SU-DHL-6 (cell line): ENCODE data around the gene USP17L10.
"Not testable (repeated sequence)": the region's sequence is repeated elsewhere in the genome, so short reads cannot be mapped to it uniquely, and the experiment has no call there.

Source experiments
- H2AFZ ChIP-seq: fragments of 200-600 bp; sonication (generic); 2 replicates; pipeline ENCODE4 v1.6.1; 2014; ENCODE audit warnings: low read depth, mild to moderate bottlenecking, moderate library complexity, mixed read lengths, antibody characterized with exemption, low read length; ENCODE audit not compliant: severe bottlenecking
- H3F3A ChIP-seq: fragments of 200-600 bp; shearing (Covaris generic); 2 replicates; pipeline ENCODE4 v1.6.0; 2016; ENCODE audit warnings: antibody characterized with exemption, mild to moderate bottlenecking; ENCODE audit not compliant: insufficient read depth
- H3K27ac ChIP-seq: fragments of 200-600 bp; sonication (generic); 2 replicates; pipeline ENCODE4 v1.5.1; 2016; ENCODE audit warnings: low read depth, mild to moderate bottlenecking, low read length, moderate library complexity, mixed read lengths
- H3K27me3 ChIP-seq: fragments of 200-600 bp; sonication (generic), shearing (Covaris generic); 2 replicates; pipeline ENCODE4 v1.6.0; 2014; ENCODE audit warnings: mild to moderate bottlenecking, low read length
- H3K36me3 ChIP-seq: fragments of 200-600 bp; sonication (generic); 2 replicates; pipeline ENCODE4 v1.6.1; 2014; ENCODE audit warnings: mild to moderate bottlenecking, low read length, mixed read lengths
- H3K4me2 ChIP-seq: fragments of 300-600, 200-600 bp; shearing (Covaris generic), sonication (generic); 2 replicates; pipeline ENCODE4 v1.6.0; 2014; ENCODE audit warnings: low read length, low read depth, mild to moderate bottlenecking; ENCODE audit not compliant: poor library complexity, severe bottlenecking
- H3K4me3 ChIP-seq: fragments of 200-600 bp; sonication (generic); 2 replicates; pipeline ENCODE4 v1.5.1; 2014; ENCODE audit warnings: antibody characterized with exemption, low read length, mild to moderate bottlenecking, mixed read lengths; ENCODE audit not compliant: insufficient read depth, poor library complexity, severe bottlenecking
- H3K79me2 ChIP-seq: fragments of 200-600 bp; sonication (generic); 2 replicates; pipeline ENCODE4 v1.6.1; 2014; ENCODE audit warnings: mild to moderate bottlenecking, low read length, moderate library complexity; ENCODE audit not compliant: insufficient read depth
- H3K9ac ChIP-seq: fragments of 200-600 bp; sonication (generic); 2 replicates; pipeline ENCODE4 v1.7.0; 2014; ENCODE audit warnings: mild to moderate bottlenecking, low read length
- H3K9me2 ChIP-seq: fragments of 200-600 bp; sonication (generic); replicated peaks from 2 replicates; pipeline ENCODE4 v1.6.1; 2014; ENCODE audit warnings: low read length; ENCODE audit not compliant: insufficient read depth
- H3K9me3 ChIP-seq: fragments of 200-600 bp; sonication (generic); 2 replicates; pipeline ENCODE4 v1.6.1; 2014; ENCODE audit warnings: low read length, mixed read lengths; ENCODE audit not compliant: insufficient read depth
- H4K20me1 ChIP-seq: fragments of 200-600 bp; sonication (generic); 2 replicates; pipeline ENCODE4 v1.6.1; 2014; ENCODE audit warnings: low read depth, mild to moderate bottlenecking, antibody characterized with exemption, low read length, moderate library complexity, mixed read lengths

The USP17L10 gene

GRCh38 chr4:9230249-9230648, 19.8 kb downstream of the USP17L10 start:
- not testable (repeated sequence) for H3K4me2 ChIP-seq, H3K36me3 ChIP-seq, H3K9me3 ChIP-seq, H3K9ac ChIP-seq, H2AFZ ChIP-seq, H3K27me3 ChIP-seq, H3K4me3 ChIP-seq, H4K20me1 ChIP-seq, H3K9me2 ChIP-seq, H3K79me2 ChIP-seq, H3F3A ChIP-seq, H3K27ac ChIP-seq

GRCh38 chr4:9234085-9234484, 23.6 kb downstream of the USP17L10 start, which contains the start of gene USP17L15:
TSS of gene USP17L15 (plus strand) at chr4:9234385. CDS start at chr4:9234385, 0 bp downstream.
- H3K9me2 ChIP-seq, H3K79me2 ChIP-seq, H3K9ac ChIP-seq, H3K4me2 ChIP-seq, H3F3A ChIP-seq, H3K4me3 ChIP-seq, H2AFZ ChIP-seq, H3K27me3 ChIP-seq, H4K20me1 ChIP-seq, H3K27ac ChIP-seq, H3K36me3 ChIP-seq, H3K9me3 ChIP-seq: not testable (repeated sequence)

- not testable (repeated sequence) for H3K9me3 ChIP-seq, H3K9ac ChIP-seq, H3K27me3 ChIP-seq, H3K79me2 ChIP-seq, H2AFZ ChIP-seq, H3K4me3 ChIP-seq, H3K27ac ChIP-seq, H3K36me3 ChIP-seq, H4K20me1 ChIP-seq, H3K9me2 ChIP-seq, H3K4me2 ChIP-seq, H3F3A ChIP-seq
These were observed 28.0 kb downstream of the USP17L10 start for GRCh38 chr4:9238461-9238860.

GRCh38 chr4:9243579-9243978, 33.1 kb downstream of the USP17L10 start, which contains the start of gene USP17L17:
TSS of gene USP17L17 (plus strand) at chr4:9243879. CDS start at chr4:9243879, 0 bp downstream.
- H2AFZ ChIP-seq, H3K9me3 ChIP-seq, H3F3A ChIP-seq, H3K9me2 ChIP-seq, H3K4me3 ChIP-seq, H3K9ac ChIP-seq, H3K36me3 ChIP-seq, H3K27me3 ChIP-seq, H3K4me2 ChIP-seq, H3K79me2 ChIP-seq, H3K27ac ChIP-seq, H4K20me1 ChIP-seq: not testable (repeated sequence)

GRCh38 chr4:9247953-9248680, 37.7 kb downstream of the USP17L10 start, which contains the start of gene USP17L18:
TSS of gene USP17L18 (plus strand) at chr4:9248630. CDS start at chr4:9248630, 0 bp downstream.
- H3K27ac ChIP-seq, H3K9ac ChIP-seq, H3K27me3 ChIP-seq, H4K20me1 ChIP-seq, H3K4me3 ChIP-seq, H3K79me2 ChIP-seq, H3K9me2 ChIP-seq, H3K36me3 ChIP-seq, H3K9me3 ChIP-seq, H2AFZ ChIP-seq, H3F3A ChIP-seq, H3K4me2 ChIP-seq: not testable (repeated sequence)

- H3K36me3 ChIP-seq, H3K4me2 ChIP-seq, H3K4me3 ChIP-seq, H3F3A ChIP-seq, H3K27ac ChIP-seq, H3K9ac ChIP-seq, H2AFZ ChIP-seq, H3K9me2 ChIP-seq, H3K79me2 ChIP-seq, H3K27me3 ChIP-seq, H4K20me1 ChIP-seq, H3K9me3 ChIP-seq: not testable (repeated sequence)
These were observed 42.6 kb downstream of the USP17L10 start, which contains the start of gene USP17L19 for GRCh38 chr4:9253078-9253477. TSS of gene USP17L19 (plus strand) at chr4:9253378. CDS start at chr4:9253378, 0 bp downstream.

- H3F3A ChIP-seq, H3K9ac ChIP-seq, H4K20me1 ChIP-seq, H3K9me3 ChIP-seq, H3K4me2 ChIP-seq, H3K36me3 ChIP-seq, H3K4me3 ChIP-seq, H3K9me2 ChIP-seq, H3K27me3 ChIP-seq, H3K27ac ChIP-seq, H2AFZ ChIP-seq, H3K79me2 ChIP-seq: not testable (repeated sequence)
These were observed 47.4 kb downstream of the USP17L10 start, which contains the start of gene USP17L20 for GRCh38 chr4:9257824-9258223. TSS of gene USP17L20 (plus strand) at chr4:9258124. CDS start at chr4:9258124, 0 bp downstream.
